AG04450 (cell line): ENCODE results near the gene DCXR. TPM values are rescaled to one million over a fixed set of nuclear protein-coding genes. Genes with fewer than 3 reads are reported as not detected.

Experiments
- CTCF ChIA-PET: fragments of 300-600, 350-600 bp; formaldehyde crosslinking; extraction: SDS; loops from one replicate; lab custom pipeline; 2022; ENCODE audit warnings: antibody characterized with exemption, inconsistent platforms; lab: Charles Lee
- POLR2A ChIA-PET: fragments of 350-600 bp; formaldehyde crosslinking; extraction: SDS; loops from one replicate; lab custom pipeline; 2021; ENCODE audit warnings: antibody characterized with exemption, inconsistent platforms; lab: Yijun Ruan, JAX
- DNase-seq: peaks from one replicate; pipeline ENCODE4 v3.0.0-alpha.2; 2011; ENCODE audit warnings: low read depth, low spot score
- H3K27ac ChIP-seq: one replicate; pipeline ENCODE4 v1.5.1; 2012; ENCODE audit warnings: low read depth, low read length, control low read depth
- H3K27me3 ChIP-seq: one replicate; pipeline ENCODE4 v1.6.0; 2012; ENCODE audit warnings: low read length; ENCODE audit not compliant: control insufficient read depth, insufficient read depth
- H3K4me3 ChIP-seq: 2 replicates; pipeline ENCODE4 v1.5.1; 2011; ENCODE audit warnings: mild to moderate bottlenecking, low read depth, low read length, control low read depth
- H3K9me3 ChIP-seq: 2 replicates; pipeline ENCODE4 v1.5.1; 2012; ENCODE audit warnings: low read length; ENCODE audit not compliant: control insufficient read depth, insufficient read depth
- CTCF ChIP-seq: IDR thresholded peaks from 2 replicates; pipeline ENCODE4 v1.5.1; 2011; ENCODE audit warnings: low read depth, low read length, control low read depth, inconsistent platforms
- polyA plus RNA-seq: library from polyadenylated mRNA; depleted of rRNA; stranded (reverse); fragments of >200 nt; gene quantifications from 2 replicates; pipeline ENCODE4 v1.2.3, GENCODE V29; 2011

Gene DCXR
- polyA plus RNA-seq, 1 experiment: 35.5 TPM

- no peak for TF ChIP-seq CTCF
- Histone ChIP-seq H3K27ac (no peak overlapping the region), H3K27me3 (no peaks in the 10 kb centered on the region), H3K9me3 (no peaks in the 10 kb centered on the region; the same call in 1 of the 2 replicates), H3K4me3 (no peak overlapping the region)
- CTCF ChIA-PET: no interaction called here
- POLR2A ChIA-PET: interaction anchor here (0.7 to 1.7 kb wide), 2 partner anchors 16 to 38 kb away, joined by 3 to 4 read pairs; partner anchors contain the start of genes CENPX and LRRC45
- DNase-seq: no peak
These were observed 23.8 kb upstream of the DCXR start for GRCh38 chr17:82061047-82061925.

GRCh38 chr17:82060614-82061013 is 23.1 kb upstream of the DCXR start:
- Histone ChIP-seq H3K27me3 (no peaks in the 10 kb centered on the region), H3K4me3 (no peak overlapping the region), H3K27ac (no peak overlapping the region), H3K9me3 (no peaks in the 10 kb centered on the region; the same call in 1 of the 2 replicates)
- no peak for DNase-seq
- POLR2A ChIA-PET: interaction anchor here (0.7 to 2.2 kb wide), 3 partner anchors 16 to 38 kb away, joined by 3 to 5 read pairs (median 4); partner anchors contain the start of genes CENPX, DCXR and LRRC45
- CTCF ChIA-PET: no interaction called here
- no peak for TF ChIP-seq CTCF

DNA sequence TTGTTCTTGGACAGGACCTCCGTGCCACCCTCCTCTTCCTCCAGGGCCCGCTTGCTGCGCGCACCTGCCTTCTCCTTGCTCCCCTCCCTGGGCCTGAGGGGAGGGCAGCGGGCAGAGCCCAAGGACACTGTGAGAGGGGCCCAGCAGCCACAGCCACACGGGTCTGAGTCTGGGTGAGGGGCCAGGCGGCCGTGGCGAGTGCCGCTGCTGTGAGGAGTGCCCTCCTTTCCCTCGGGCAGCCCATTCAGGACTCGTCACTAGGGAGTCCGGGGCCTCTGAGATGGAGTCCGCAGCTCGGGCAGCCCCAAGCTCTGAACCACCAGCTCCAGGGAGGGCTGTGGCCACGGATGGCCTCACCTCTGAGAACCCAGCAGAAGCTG is 22.5 kb upstream of the DCXR start:
- no peak overlapping the region for H3K27ac ChIP-seq
- H3K27me3 ChIP-seq: no peaks in the 10 kb centered on the region
- DNase-seq: no peak
- no peaks in the 10 kb centered on the region; the same call in 1 of the 2 replicates for H3K9me3 ChIP-seq
- ChIA-PET POLR2A (interaction anchor here (1.7 to 2.2 kb wide), 2 partner anchors 17 to 22 kb away, joined by 3 to 5 read pairs; partner anchors contain the start of gene DCXR), CTCF (no interaction called here)
- no peak for TF ChIP-seq CTCF
- H3K4me3 ChIP-seq: no peak overlapping the region

GRCh38 chr17:82059272-82060000 is 21.9 kb upstream of the DCXR start:
- Histone ChIP-seq H3K27ac (no peak overlapping the region), H3K27me3 (no peaks in the 10 kb centered on the region), H3K4me3 (no peak overlapping the region), H3K9me3 (no peaks in the 10 kb centered on the region; the same call in 1 of the 2 replicates)
- DNase-seq: no peak
- POLR2A ChIA-PET: interaction anchor here (1.7 to 2.2 kb wide), 2 partner anchors 17 to 22 kb away, joined by 3 to 5 read pairs; partner anchors contain the start of gene DCXR
- CTCF ChIA-PET: no interaction called here
- TF ChIP-seq CTCF: no peak
